DND-41 (cell line): ENCODE data around the gene LARP4B.

ENCODE experiments used
- ATAC-seq: fragments of 200-7000 bp; cut with Tn5 transposase; 3 replicates; pipeline ENCODE4 v1.9.1; 2021; ENCODE audit warnings: low read depth; ENCODE audit not compliant: insufficient read depth
- DNase-seq: peaks from one replicate; pipeline ENCODE4 v3.0.0-alpha.2; 2020
- H2AFZ ChIP-seq: 2 replicates; pipeline ENCODE4 v1.6.0; 2012; ENCODE audit warnings: low read depth, low read length
- H3K27ac ChIP-seq: 2 replicates; pipeline ENCODE4 v1.5.1; 2012; ENCODE audit warnings: low read length, inconsistent platforms
- H3K27me3 ChIP-seq: fragments of 200-600 bp; sonication (generic); 2 replicates; pipeline ENCODE4 v1.6.0; 2012; ENCODE audit warnings: low read length, mild to moderate bottlenecking, inconsistent platforms; ENCODE audit not compliant: insufficient read depth, poor library complexity
- H3K36me3 ChIP-seq: 2 replicates; pipeline ENCODE4 v1.5.1; 2012; ENCODE audit warnings: low read length, inconsistent platforms; ENCODE audit not compliant: insufficient read depth
- H3K4me1 ChIP-seq: 2 replicates; pipeline ENCODE4 v1.5.1; 2012; ENCODE audit warnings: mild to moderate bottlenecking, low read length; ENCODE audit not compliant: insufficient read depth
- H3K4me2 ChIP-seq: 2 replicates; pipeline ENCODE4 v1.6.0; 2012; ENCODE audit warnings: mild to moderate bottlenecking, moderate library complexity, low read length, inconsistent platforms; ENCODE audit not compliant: insufficient read depth
- H3K4me3 ChIP-seq, 2 experiments: fragments of 200-600 bp in 1 of 2; shearing (Covaris generic) in 1 of 2; 2 replicates each; pipeline ENCODE4 v1.5.1; 2012 to 2016; ENCODE audit warnings: inconsistent platforms in 2 of 2, low read length in 2 of 2, mild to moderate bottlenecking in 2 of 2, low read depth in 1 of 2, moderate library complexity in 1 of 2
- H3K79me2 ChIP-seq: 2 replicates; pipeline ENCODE4 v1.6.0; 2012; ENCODE audit warnings: low read length, inconsistent platforms; ENCODE audit not compliant: insufficient read depth
- H3K9ac ChIP-seq: 2 replicates; pipeline ENCODE4 v1.6.0; 2012; ENCODE audit warnings: low read depth, mild to moderate bottlenecking, inconsistent platforms, low read length, moderate library complexity
- H3K9me3 ChIP-seq: 2 replicates; pipeline ENCODE4 v1.5.1; 2012; ENCODE audit warnings: low read length, moderate library complexity, mild to moderate bottlenecking, inconsistent platforms; ENCODE audit not compliant: insufficient read depth, severe bottlenecking
- H4K20me1 ChIP-seq: 2 replicates; pipeline ENCODE4 v1.6.0; 2012; ENCODE audit warnings: low read length; ENCODE audit not compliant: insufficient read depth
- CTCF ChIP-seq: IDR thresholded peaks from 2 replicates; pipeline ENCODE4 v1.5.1; 2012; ENCODE audit warnings: borderline replicate concordance, low read length, moderate library complexity, mild to moderate bottlenecking; ENCODE audit not compliant: poor library complexity, severe bottlenecking; ENCODE audit errors: extremely low read depth
- EZH2 ChIP-seq: IDR thresholded peaks from 3 replicates; pipeline ENCODE4 v1.6.1; 2012; ENCODE audit warnings: borderline replicate concordance, low read depth, mild to moderate bottlenecking, moderate library complexity, low read length, inconsistent platforms; ENCODE audit not compliant: severe bottlenecking

The LARP4B gene

GRCh38 chr10:860519-860918 is 71.0 kb downstream of the LARP4B start:
- H3K36me3 ChIP-seq: peaks cover 94% of the 10 kb centered on the region
- DNase-seq (no peak), ATAC-seq (no peak)
- no peak overlapping the region for H3K4me2 ChIP-seq
- H3K9me3 ChIP-seq: no peaks in the 10 kb centered on the region
- no peak overlapping the region for H3K27ac ChIP-seq
- H3K27me3 ChIP-seq: no peaks in the 10 kb centered on the region
- H2AFZ ChIP-seq: no peak overlapping the region
- TF ChIP-seq EZH2: no peak
- no peak for TF ChIP-seq CTCF
- H3K4me3 ChIP-seq: no peak overlapping the region
- H3K4me1 ChIP-seq: no peaks in the 10 kb centered on the region
- H3K9ac ChIP-seq: no peak overlapping the region
- peaks cover 68% of the 10 kb centered on the region for H3K79me2 ChIP-seq
- peaks cover 12% of the 10 kb centered on the region for H4K20me1 ChIP-seq

GRCh38 chr10:856416-857157 is 74.9 kb downstream of the LARP4B start:
- TF ChIP-seq EZH2 (no peak), CTCF (no peak)
- DNase-seq (no peak), ATAC-seq (no peak)
- Histone ChIP-seq H2AFZ (no peak overlapping the region), H3K4me2 (no peak overlapping the region), H3K27me3 (no peaks in the 10 kb centered on the region), H3K4me1 (no peaks in the 10 kb centered on the region), H3K9me3 (peaks cover 8% of the 10 kb centered on the region), H3K36me3 (peaks cover 95% of the 10 kb centered on the region), H3K27ac (no peak overlapping the region), H3K79me2 (peaks cover 86% of the 10 kb centered on the region), H3K4me3 (no peak overlapping the region), H4K20me1 (peaks cover 5% of the 10 kb centered on the region; the same call in 1 of the 2 replicates), H3K9ac (no peak overlapping the region)

- Histone ChIP-seq H3K79me2 (peaks cover 95% of the 10 kb centered on the region), H3K4me1 (no peaks in the 10 kb centered on the region), H3K27ac (no peak overlapping the region), H3K9ac (no peak overlapping the region), H2AFZ (no peak overlapping the region), H3K4me3 (no peak overlapping the region), H3K36me3 (peaks cover 94% of the 10 kb centered on the region), H3K4me2 (no peak overlapping the region), H3K9me3 (peaks cover 13% of the 10 kb centered on the region), H3K27me3 (no peaks in the 10 kb centered on the region), H4K20me1 (peaks cover 5% of the 10 kb centered on the region; the same call in 1 of the 2 replicates)
- ATAC-seq (no peak), DNase-seq (no peak)
- TF ChIP-seq EZH2 (no peak), CTCF (no peak)
Observed at GRCh38 chr10:855671-856070, 75.8 kb downstream of the LARP4B start.
